Measurements from ENCODE around the gene KANK2.

Gene KANK2

DNA sequence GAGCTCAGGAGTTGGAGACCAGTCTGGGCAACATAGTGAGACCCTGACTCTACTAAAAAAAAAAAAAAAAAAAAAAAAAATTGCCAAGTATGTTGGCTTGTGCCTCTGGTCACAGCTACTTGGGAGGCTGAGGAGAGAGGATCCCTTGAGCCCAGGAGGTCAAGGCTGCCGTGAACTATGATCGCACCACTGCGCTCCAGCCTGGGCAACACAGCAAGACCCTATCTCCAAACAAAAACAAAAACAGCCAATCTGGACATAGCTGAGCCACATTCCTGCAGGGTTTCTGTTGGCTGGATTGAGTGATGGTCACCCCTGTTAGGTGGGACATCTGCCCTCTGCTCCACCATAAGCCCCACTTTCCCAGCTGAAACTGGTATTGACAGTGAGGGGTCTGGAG is 28.5 kb upstream of the KANK2 start:
- DNase-seq (ENCODE audit: low read depth), result no peak

- DNase-seq (ENCODE audit: low read depth), result no peak
Measured at GRCh38 chr19:11225172-11225571, 27.8 kb upstream of the KANK2 start.

GRCh38 chr19:11224429-11224828 is 27.1 kb upstream of the KANK2 start:
- DNase-seq (ENCODE audit: low read depth), result no peak

DNA sequence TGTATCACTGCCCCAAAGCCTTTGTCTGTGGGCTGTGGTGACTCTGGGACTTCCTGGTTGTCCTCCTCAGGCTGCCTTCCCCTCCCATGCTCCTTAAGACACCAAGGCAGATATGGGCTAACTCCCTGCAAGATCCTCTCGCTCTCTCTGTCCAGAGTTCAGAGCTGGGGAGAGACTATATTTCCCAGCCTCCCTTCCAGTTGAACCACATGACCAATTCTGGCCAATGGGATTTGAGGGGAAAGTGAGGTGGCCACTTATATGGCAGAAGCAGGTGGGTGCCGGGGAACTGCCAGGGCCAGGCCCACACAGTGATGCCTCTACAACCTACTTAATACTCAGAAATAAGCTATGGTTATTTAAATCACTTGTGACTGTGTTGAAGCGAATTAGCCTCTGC is 25.9 kb upstream of the KANK2 start:
- no peak for DNase-seq (ENCODE audit: low read depth)

- no peak for DNase-seq (ENCODE audit: low read depth)
Measured at GRCh38 chr19:11221082-11221598, 23.8 kb upstream of the KANK2 start.

DNA sequence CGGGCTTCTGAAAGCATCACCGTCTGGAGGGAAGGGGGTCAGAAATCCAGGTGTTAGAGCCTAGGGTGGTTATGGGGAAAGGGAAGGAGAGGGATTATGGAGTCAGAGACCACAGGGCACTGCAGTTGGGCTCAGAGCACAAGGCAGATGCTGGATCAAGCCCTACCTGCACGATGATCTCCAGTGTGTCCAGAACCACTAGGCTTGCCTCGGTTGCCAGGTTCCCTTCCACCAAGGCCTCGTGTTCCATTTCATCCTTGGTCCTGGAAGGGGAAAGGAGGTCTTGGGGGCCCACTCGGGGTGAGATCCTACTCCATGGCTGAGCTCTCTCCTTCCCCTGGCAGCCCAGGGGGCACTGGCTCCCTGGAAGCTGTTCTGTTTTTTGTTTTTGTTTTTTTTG is 17.0 kb upstream of the KANK2 start:
- DNase-seq (ENCODE audit: low read depth), result no peak

- DNase-seq (ENCODE audit: low read depth), result no peak
Measured at GRCh38 chr19:11210656-11210928, 13.2 kb upstream of the KANK2 start.

- DNase-seq (ENCODE audit: low read depth), result no peak
Measured at GRCh38 chr19:11209839-11210655, 12.7 kb upstream of the KANK2 start.

- DNase-seq (ENCODE audit: low read depth), result no peak
Measured at GRCh38 chr19:11208561-11209471, 11.5 kb upstream of the KANK2 start.

DNA sequence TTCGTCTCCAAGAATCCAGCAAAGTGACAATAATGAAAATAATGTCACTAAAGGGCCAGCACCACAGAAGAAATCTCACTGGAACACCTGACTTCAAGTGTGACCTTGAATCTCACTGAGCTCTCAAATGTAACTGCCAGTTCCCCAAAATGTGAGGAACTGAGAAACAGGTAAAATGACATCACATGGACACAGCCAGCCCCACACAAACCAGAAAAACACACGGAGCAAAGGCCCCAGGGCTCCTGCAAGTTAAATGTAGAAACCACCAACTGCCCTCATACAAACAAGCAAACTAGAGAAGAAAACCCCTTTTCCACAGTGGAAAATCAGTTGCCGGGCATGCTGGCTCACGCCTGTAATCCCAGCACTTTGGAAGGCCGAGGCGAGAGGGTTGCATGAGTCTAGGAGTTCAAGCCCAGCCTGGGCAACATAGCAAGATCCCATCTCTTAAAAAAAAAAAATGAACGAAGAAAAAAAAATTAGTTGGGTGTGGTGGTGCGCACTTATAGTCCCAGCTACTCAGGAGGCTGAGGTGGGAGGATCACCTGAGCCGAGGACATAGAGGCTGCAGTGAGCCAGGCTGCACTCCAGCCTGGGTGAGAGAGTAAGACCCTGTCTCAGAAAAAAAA is 8.7 kb upstream of the KANK2 start:
- DNase-seq (ENCODE audit: low read depth), result no peak

- no peak for DNase-seq (ENCODE audit: low read depth)
Measured at GRCh38 chr19:11204943-11205349, 7.6 kb upstream of the KANK2 start.

GRCh38 chr19:11204076-11204602 is 6.8 kb upstream of the KANK2 start:
- no peak for DNase-seq (ENCODE audit: low read depth)

DNA sequence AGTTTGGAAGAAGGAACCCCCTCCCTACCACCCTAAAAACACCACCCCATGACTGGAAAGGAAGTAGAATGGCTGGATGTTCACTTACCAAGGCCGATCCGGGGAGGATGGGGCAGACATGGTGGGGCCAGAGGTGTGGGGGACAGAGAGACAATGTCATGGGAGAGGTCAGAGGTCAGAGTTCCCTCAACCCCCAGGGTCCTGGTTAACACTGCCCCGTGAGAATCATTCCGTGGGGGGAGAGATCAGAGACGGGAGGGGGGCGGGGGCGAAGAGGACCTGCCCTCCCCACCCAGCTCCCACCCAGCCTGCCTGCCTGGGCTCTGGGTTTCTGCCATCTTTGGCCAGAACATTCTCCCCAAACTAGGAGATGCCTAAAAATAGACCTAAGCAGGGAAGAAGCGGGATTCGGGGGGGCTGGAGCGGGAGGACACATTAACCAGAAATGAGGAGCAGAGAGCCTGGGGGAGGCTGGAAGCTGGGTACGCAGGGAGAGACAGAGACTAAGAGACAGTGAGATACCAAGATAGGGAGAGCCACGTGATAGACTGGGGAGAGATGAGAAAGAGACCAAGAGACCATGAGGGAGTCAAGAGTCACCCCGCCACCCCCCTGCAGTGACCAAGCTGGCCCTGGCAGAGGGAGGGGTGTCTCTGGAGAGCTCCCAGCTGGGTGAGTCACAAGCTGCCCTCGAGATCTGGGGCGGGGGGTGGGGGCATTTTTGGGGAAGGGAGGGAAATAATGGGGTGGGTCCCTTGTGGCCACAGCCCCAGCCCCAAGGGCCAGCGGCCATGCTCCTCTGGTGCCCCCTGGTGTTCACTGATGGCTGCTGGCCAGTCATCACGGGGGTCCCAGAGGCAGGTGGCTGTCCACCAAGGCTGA is 6.1 kb upstream of the KANK2 start:
- DNase-seq (ENCODE audit: low read depth), result no peak

DNA sequence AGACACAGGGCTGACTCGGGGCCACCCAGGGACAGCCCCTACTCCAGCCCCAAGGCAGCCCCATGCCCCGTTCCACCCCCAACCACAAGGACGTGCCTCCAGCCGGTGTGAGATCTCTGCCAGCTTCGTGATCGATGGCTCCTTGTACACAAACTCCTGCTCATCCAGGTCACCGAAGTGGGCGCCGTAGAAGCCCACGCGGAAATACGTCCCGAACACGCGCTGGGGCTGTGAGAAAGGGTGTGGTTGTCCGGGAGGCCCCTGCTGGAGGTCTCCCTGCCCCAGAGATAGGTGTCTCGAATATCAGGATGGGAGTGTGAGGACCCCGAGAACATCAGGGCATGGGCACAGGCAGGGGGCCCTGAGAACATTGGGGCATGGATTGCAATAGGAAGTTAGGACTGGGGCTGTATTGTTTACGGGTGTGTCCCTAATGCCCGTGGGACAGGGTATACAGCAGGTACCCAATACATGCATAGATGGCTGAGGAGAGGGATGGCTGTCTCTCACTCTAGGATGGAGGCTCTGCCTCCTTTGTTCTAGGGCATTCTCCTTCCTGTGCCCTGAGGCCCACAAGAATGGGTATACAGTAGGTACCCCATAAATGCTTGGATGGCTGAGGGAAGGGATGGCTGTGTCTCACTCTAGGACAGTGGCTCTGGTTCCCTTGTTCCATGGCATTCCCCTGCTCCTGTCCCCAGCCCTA is 5.3 kb upstream of the KANK2 start:
- no peak for DNase-seq (ENCODE audit: low read depth)

DNA sequence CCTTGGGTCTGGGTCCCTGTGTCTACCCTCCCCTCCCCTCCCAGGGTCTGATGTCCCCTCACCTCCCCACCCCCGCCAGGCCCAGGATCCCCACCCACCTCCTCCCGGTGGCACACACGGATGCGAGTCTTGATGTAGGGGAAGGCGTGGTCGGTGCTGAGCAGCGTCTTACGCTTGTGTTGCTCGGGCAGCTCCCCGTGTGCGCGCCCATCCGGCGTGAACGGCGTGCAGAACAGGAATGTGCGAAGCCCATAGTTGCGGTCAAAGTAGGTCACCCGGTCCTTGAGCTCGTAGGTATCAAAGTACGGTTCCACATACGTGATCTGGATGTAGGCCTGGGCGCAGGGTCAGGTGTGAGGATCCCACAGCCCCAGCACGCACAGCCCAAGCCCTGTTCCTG is 4.4 kb upstream of the KANK2 start:
- no peak for DNase-seq (ENCODE audit: low read depth)

- DNase-seq (ENCODE audit: low read depth), result no peak
Measured at GRCh38 chr19:11200931-11201330, 3.6 kb upstream of the KANK2 start.

GRCh38 chr19:11200015-11200574 is 2.8 kb upstream of the KANK2 start:
- DNase-seq (ENCODE audit: low read depth), result no peak

- DNase-seq (ENCODE audit: low read depth), result no peak
Measured at GRCh38 chr19:11199517-11199916, 2.2 kb upstream of the KANK2 start.

- DNase-seq (ENCODE audit: low read depth), result no peak
Measured at GRCh38 chr19:11198769-11199424, 1.6 kb upstream of the KANK2 start.

GRCh38 chr19:11198175-11198534 is 810 bp upstream of the KANK2 start:
- DNase-seq (ENCODE audit: low read depth), result no peak
